GM21825 (cell line): ENCODE data around the gene CHRM2.
"Not testable (repeated sequence)": the region's sequence is repeated elsewhere in the genome, so short reads cannot be mapped to it uniquely, and the experiment has no call there.

Experiments
- ATAC-seq: cut with Tn5 transposase; IDR thresholded peaks from one replicate; pipeline ENCODE4 v1.9.1; 2021; ENCODE audit warnings: mild to moderate bottlenecking, moderate library complexity; ENCODE audit not compliant: unreplicated experiment

Gene CHRM2

DNA sequence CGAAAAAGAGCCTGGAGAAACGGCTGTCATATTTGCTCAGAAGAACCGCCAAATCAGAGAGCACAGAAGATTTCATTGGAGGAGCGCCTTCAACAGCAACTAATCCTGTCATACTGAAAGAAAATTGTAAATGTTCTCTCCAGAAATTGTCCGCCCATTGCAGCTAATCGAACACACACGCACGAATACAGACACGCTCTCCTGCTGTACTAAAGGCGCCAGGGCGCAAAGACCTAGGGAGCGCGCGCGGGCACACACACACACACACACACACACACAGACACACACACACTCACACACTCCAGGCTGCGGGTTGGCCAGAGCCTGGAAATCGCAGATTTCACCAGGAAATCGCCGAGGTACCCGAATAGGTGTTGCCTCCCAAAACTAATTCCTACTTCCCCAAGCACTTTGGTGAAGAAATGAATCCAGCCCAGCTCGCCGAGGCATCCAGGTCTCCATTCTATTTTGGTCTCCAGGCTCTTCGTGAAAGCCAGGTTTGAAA lies at the start of gene CHRM2:
Gene CHRM2 (plus strand): TSS at position 157 of the 505 bp plus-strand sequence. CDS start 146,214 bp downstream, outside the sequence.
- ATAC-seq, result no peak

DNA sequence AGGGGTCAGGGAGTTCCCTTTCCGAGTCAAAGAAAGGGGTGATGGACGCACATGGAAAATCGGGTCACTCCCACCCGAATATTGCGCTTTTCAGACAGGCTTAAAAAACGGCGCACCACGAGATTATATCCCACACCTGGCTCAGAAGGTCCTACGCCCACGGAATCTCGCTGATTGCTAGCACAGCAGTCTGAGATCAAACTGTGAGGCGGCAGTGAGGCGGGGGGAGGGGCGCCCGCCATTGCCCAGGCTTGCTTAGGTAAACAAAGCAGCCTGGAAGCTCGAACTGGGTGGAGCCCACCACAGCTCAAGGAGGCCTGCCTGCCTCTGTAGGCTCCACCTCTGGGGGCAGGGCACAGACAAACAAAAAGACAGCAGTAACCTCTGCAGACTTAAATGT lies 37.1 kb upstream of the CHRM2 start:
- ATAC-seq, result not testable (repeated sequence)

DNA sequence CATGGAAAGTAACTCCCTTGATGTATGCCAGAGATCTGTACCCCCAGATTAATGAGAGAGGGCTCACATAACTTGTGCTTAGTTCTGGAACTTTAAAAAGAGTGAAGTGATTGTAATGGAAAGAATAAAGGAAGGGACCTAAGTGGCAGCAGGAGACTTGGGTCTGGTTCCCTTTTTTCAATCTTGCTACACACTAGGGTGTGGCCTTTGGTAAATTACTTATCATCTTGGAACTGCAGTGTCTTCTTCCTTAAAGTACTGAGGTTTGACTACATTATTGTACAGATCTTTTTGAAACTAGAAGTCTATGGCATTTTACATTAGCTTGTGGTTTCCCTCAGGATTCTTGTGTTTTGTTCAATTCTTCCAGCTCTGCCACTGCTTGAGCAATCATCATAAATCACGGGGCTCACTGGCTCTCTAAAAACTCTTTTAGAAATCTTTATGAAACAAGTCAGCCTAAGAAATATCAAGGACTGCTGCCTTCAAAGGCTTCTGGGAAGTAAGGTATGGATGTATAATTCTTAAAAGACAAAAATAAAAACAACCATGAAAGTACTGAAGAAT lies 22.5 kb upstream of the CHRM2 start:
- ATAC-seq, result no peak

DNA sequence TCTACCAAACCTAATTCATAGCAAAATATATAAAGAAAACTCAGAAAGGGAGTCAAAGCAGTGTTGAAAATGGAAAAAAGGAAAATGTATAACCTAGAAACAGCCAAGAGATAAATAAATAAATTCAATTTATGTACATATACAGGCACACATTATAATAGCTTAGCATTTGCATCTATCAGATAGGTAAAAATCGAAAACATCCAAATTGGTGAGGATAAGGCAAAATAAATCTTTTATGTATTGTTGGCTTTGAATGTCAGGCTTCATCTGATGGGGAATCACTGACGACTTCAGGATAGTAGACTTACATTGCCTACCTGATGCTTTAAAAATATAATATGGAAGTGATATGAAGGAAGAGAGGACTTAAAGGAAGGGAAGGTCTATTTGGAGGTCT lies 20.6 kb upstream of the CHRM2 start:
- no peak for ATAC-seq

DNA sequence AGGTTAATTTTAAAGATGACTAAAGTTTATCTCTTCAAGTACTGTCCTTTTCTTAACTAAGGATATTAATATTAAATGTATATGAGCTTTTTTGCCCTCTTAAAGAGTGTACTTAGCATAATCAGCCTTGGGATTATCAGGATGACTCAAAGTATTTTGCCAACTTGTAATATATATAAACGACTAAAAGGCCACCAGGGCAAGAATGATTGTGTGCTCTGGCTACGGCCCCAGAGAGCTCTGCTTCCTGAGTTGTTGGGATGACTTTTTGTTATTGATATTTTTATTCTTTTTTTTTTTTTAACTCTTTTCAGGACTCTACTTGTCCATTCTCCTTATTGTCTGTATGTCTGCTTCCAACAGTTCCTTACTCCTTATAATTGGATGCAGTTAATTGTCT lies 14.8 kb upstream of the CHRM2 start:
- no peak for ATAC-seq

DNA sequence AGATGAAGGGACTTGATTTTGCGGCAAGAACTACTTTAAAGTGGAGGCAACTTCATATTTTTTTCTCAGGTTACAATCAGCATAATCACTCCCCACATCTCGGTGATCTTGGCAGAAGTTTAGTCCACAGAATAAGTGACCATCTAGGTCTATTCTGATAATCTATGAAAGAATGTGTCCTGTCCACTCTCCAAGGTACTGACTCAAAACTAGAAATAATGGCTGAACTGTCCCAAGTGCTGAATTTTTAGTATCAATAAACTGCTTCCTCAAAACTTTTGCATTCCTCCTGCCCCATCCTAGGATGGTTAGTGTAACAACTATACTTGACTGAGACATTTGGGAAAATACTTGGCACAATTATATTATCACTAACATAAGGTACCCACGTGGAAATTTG lies 10.9 kb upstream of the CHRM2 start:
- no peak for ATAC-seq

DNA sequence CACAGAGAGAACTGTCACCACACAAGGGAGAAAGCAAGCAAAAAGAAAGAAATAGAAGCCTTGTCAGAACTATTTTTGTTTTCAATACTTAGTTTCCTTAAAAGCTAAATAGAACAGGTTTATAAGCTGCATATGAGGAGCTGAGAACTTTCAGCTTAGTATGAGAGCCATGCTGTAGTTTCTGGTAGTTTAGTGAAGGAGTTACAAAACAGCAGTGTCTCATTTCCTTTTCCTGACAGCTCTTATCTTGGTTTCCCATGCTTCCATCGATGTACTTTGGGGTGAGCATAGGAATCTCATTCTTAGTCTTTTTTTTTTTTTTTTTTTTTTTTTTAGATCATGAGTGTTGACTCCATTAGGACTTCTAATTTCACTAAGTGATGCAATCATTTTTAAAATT lies 8.6 kb upstream of the CHRM2 start:
- ATAC-seq, result no peak

DNA sequence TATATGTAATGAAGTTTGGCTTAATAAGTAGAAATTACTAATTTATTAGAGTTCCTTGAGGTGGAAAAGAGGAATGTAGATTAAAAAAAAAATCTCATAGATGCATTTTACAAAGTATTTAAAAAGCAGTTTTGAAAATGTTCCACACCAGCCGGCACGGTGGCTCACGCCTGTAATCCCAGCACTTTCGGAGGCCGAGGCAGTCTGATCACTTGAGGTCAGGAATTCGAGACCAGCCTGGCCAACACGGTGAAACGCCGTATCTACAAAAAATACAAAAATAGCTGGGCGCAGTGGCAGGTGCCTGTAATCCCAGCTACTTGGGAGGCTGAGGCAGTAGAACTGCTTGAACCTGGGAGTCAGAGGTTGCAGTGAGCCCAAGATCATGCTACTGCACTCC lies 3.2 kb upstream of the CHRM2 start:
- no peak for ATAC-seq

DNA sequence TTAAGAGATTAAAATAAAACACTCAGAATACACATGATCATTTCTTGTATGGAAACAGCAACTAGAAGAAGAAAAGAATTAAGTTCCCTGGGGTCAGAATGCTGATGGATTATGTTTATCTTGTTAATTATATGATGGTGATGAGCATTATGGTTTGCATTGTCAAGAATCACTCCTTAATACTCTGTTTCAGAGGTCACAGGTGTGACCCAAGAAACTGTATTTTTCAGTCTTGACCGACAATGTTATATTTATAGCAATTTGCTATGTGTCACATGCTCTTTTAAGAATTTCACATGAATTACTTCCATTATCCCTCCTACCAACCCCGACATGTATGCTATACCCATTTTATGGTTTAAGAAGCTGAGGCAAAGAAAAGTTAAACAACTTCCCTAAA lies 2.7 kb upstream of the CHRM2 start:
- no peak for ATAC-seq

DNA sequence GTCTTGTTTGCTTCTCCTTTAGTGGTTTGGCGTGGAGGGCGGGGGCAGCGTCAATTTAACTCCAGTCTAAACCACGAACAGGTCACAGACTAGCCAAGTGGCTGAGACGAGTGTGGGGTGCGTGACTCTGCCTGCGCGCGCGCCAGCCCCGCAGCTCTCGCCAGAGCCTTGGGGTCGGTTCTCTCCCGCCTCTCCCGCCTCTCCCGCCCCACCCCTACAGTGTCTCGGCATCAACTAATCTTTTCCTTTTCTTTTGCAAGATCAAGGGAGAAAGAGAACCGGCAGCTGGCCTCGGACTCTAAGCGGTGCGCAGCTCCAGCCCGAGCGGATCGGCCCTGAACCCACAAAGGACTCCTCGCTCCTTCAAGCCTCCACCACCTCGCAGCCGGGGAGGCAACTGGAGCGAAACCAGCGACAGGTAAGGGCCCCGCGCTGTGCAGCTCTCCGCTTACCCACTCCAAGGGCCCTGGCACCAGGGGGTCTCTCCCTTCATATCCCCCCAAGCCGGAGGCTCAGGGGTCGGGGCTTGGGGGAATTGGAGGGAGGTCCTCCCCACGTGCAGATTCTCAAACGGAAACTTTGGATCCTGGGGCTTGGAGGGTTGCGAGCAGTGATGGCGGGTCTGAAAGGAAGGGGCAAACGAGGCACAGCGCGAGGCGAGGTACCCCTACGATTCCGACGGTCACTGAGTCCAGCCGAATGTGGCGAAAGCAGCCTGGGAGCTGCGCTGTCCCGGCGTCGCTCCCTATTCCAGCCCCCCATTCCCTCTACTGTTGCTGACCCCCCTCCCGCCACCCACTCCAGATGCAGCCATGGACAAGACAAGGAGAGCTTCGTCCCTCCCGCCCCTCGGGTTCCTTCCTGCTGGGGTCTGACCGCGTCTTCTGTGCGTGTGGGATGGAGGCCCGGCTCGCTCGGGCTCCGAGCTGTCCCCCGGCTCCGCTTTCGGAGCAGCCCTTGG lies 829 bp downstream of the CHRM2 start:
- ATAC-seq, result no peak

DNA sequence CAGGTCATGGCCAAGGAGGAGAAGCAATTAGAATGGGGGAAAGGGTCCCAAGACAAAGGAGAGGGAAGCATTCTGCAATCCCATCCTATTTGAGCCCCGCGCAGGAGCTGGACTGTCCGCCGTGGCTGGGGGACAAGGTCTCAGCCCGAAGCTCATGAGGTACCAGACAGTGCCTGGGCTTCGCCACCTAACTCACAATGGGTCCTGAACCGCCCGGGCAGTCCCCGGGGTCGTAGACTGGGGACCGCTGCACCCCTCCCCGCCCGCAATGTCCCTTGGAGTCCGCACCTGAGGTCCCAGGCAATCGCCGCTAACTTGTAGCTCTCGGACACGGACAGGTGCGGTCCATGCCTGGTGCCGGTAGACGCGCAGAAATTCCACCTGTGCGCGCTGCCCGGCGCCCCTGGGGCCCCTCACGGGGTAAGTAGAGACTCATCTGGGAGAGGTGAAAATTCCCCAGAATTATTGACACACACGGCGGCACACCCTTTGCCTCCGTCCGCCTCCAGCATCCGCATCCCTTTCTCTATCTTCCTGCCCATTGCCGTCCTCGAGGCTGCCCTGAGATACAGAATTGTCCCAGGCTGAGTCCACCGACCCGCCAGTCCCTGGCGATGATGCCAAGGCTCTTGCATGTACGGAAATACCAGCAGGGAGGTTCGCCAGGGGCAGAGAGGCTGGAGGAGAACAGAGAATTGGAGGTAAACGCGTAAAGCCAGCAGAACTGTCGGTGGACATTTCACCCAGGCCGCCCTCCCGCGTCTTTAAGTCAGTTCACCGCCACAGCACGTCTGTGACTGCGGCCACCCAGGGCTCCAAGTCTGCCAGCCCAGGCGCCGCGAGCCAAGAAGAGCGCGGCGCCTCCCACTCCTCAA lies 1.8 kb downstream of the CHRM2 start:
- ATAC-seq, result no peak

DNA sequence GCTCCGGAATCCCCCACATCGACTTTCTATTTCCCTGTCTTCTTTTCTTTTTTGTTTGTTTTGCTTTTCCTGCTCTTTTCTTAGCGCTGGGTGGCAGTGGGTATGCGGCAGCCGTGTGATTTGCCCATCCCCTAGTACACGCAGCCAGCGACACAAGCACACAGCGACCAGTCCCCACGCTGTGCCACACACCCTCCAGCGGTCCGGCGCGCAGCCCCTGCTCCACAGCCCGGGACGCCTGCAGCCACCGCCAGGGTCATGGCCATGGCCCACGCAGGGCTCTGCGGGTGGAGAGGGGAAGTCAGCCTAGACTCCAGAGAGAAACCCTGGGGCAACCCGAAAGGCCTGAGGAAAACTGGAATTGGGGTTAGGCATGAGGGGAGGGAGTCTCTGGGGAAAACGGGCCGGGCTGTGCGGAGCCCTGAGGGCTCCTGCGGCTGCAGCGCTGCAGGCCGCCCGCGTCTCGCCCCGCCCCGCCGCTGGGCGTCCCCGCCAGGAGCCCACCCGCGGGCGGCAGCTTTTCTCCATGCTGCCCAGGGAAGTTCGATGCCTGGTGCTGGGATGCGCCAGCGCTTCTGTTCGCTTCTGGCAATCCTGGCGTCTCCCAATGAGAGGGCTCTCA lies 2.5 kb downstream of the CHRM2 start:
- ATAC-seq, result no peak

DNA sequence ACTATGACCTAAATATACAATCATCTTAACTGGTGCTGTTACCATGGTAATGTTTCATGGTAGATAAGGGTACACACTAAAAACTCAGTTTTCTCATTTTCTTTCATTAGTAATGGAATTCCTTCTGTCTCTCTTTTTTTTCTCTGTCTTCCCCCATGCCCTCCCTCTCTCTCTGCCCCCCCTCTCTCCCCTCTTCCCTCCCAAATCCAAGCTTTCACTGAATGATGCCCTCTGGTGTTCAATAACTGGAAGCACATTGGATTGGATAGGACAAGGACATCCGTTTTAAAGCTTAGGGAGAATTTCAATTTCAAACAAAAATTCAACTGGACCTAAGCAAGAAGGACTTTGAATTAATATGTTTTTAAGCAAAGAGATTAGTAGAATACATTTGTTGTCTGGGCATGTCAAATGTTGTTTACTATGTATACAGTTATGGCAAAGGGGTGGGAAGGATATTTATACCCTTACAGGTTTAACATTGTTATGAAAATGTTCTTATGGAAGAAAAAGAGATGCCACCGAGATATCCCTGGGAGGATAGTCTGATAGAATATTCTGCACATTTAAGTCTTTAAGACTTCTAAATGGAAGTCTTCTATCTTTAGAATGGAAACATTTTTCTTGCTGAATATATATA lies 6.1 kb downstream of the CHRM2 start:
- no peak for ATAC-seq

DNA sequence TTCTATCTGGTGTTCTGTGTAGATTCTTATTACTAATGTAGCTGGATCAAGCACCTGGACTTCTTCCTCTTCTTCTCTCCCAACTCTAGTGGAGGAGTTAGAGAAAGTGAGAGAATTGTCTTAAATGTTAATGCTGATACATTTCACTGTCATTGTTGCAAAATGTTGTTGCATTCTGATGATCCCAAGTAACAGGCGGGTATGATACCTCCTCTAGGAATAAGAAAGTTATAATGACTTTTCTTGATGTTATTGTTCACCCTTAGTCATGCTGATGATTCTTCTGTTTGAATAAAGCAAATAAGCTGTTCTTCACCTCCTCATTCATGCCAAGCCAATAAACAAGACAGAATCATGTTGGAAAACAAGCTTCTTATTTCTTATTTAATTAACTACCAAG lies 9.1 kb downstream of the CHRM2 start:
- ATAC-seq, result no peak

DNA sequence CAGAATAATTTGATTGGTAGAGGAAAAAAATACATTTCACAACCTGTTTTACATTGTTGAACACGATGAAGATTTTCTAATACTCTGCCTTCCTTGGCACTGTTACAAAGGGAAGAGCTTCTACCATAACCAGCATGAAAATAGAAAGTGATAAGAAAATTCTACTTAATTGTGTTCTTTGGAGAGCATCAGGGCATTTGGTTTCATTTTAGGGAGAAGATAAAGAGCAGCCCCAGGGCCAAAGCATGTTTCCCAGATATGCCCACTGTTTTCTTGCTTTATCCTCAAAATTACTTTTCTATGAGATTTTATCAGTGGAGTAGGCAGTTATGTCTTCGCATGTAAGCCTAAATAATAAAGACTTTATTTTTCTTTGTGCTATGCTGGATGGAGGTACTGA lies 9.5 kb downstream of the CHRM2 start:
- no peak for ATAC-seq

DNA sequence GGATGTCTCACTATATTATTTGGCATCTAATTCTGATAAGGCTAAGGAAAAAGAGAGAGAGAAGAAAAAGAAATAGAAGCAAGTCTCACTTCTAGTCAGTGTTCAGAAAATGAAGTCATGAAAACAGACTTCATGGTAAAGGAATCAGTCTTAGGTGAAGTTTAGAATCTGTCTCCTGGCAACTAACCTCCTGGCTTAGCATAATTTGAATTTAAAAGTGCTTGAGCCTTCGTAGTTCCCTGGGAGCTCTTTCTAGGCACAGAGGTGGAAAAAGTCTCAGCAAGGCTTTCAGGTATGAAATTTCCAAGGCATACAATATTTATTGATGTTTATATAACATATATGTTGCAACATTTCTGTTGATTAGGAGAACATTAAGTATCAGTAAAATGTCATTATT lies 10.4 kb downstream of the CHRM2 start:
- no peak for ATAC-seq

DNA sequence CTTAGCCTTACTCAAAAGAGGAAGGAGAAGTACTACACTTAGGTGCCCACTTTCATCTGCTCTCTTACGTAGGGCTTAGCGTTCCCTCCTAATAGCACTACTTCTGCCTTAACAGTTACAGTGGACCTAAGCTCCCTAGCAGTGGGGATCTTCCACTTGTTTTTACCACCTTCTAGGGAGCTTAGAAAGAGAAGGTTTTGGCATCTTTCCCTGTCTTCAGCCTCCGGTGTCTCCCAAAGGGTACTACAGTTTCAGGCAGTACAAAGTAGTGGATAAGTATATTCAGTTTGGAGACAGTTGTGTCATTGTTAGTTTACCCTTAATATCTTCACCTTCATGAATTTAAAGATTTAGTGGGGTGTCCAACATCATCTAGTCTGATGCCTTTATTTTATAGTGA lies 14.6 kb downstream of the CHRM2 start:
- ATAC-seq, result no peak

DNA sequence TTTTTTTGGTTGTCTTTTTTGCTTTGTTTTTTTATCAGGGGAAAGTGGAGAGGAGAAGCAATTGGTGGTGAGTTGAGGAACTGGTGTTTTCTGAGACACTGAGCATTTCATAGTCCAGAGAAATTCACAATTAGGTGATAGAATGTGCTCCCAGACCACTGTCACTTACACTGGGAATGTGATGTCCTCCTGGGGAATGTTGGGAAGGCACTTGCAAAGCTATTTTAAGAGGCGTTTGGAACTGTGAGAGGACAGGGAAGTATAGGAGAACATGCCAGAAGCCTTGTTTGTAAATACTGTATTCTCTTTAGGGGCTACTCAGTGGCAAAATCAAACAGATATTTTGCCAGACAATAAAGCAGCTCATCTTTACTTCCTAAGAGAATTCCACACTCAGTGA lies 16.0 kb downstream of the CHRM2 start:
- ATAC-seq, result no peak

DNA sequence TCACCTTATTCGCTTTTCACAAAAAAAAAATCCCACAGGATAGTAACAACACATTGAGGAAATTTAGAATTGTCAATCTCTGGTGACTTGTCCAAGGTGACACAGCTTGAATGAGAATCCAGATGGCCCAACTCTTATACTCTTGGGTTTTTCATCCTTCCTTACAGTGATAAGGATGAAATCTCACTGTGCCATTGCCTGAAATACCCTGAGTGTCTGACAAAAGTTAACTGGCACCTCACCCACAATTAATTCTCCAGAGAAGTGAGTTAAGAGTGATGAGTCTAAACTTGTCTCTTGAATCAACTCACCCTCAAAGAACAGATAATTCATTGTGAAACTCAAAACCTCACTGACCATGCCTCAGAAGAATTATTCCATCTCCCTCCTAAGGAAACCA lies 18.9 kb downstream of the CHRM2 start:
- no peak for ATAC-seq

DNA sequence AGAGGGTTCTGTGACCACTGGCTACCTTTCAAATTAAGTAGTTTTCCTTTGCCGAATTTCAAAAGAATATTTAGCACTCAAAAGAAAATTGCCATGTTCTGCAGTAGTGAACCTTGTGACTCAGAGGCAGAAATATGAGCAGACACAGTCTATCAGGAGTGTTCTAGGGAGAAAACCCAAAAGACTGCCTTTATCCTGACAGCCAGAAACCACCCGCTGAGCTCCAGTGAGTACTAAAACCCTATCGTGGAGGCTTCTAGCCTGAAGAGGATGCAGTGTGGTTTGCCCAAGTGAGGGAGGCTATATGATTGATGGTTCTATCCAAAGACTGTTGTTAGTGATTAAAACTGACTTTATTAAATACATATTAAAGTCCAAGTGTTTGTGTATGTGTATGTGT lies 21.9 kb downstream of the CHRM2 start:
- ATAC-seq, result no peak
